ENCODE results near the gene LGR4.

Gene LGR4

GRCh38 chr11:27361649-27362431, 110.8 kb downstream of the LGR4 start:
- Histone ChIP-seq H3K79me2 (ENCODE audit: control insufficient read depth, insufficient read depth, low read length, unreplicated experiment) (no peaks in the 10 kb centered on the region), H2AFZ (ENCODE audit: low read length, unreplicated experiment) (peak overlapping the region; percentile 34), H3K36me3 (ENCODE audit: insufficient read depth, low read length) (no peaks in the 10 kb centered on the region), H3K4me1 (ENCODE audit: control insufficient read depth, insufficient read depth, low read length, unreplicated experiment) (peaks cover 10% of the 10 kb centered on the region), H3K27me3 (ENCODE audit: insufficient read depth, low read length) (no peaks in the 10 kb centered on the region), H3K4me3 (ENCODE audit: low read depth, low read length) (peak overlapping the region; percentile 76), H3K27ac (ENCODE audit: low read depth, low read length) (no peak overlapping the region)

- Histone ChIP-seq H3K27ac (ENCODE audit: low read depth, low read length) (no peak overlapping the region), H3K36me3 (ENCODE audit: insufficient read depth, low read length) (no peaks in the 10 kb centered on the region), H3K4me3 (ENCODE audit: low read depth, low read length) (no peak overlapping the region), H3K4me1 (ENCODE audit: control insufficient read depth, insufficient read depth, low read length, unreplicated experiment) (peaks cover 7% of the 10 kb centered on the region), H3K27me3 (ENCODE audit: insufficient read depth, low read length) (no peaks in the 10 kb centered on the region), H3K79me2 (ENCODE audit: control insufficient read depth, insufficient read depth, low read length, unreplicated experiment) (no peaks in the 10 kb centered on the region), H2AFZ (ENCODE audit: low read length, unreplicated experiment) (no peak overlapping the region)
These were observed 114.3 kb downstream of the LGR4 start for GRCh38 chr11:27358296-27358695.

- H3K27me3 ChIP-seq (ENCODE audit: insufficient read depth, low read length) = no peaks in the 10 kb centered on the region
- no peak overlapping the region for H2AFZ ChIP-seq (ENCODE audit: low read length, unreplicated experiment)
- H3K79me2 ChIP-seq (ENCODE audit: control insufficient read depth, insufficient read depth, low read length, unreplicated experiment) = no peaks in the 10 kb centered on the region
- peaks cover 7% of the 10 kb centered on the region for H3K4me1 ChIP-seq (ENCODE audit: control insufficient read depth, insufficient read depth, low read length, unreplicated experiment)
- no peak overlapping the region for H3K27ac ChIP-seq (ENCODE audit: low read depth, low read length)
- H3K36me3 ChIP-seq (ENCODE audit: insufficient read depth, low read length) = no peaks in the 10 kb centered on the region
- H3K4me3 ChIP-seq (ENCODE audit: low read depth, low read length) = no peak overlapping the region
These were observed 115.3 kb downstream of the LGR4 start for GRCh38 chr11:27357250-27357649.

GRCh38 chr11:27356624-27357222, 115.9 kb downstream of the LGR4 start:
- Histone ChIP-seq H3K4me1 (ENCODE audit: control insufficient read depth, insufficient read depth, low read length, unreplicated experiment) (peaks cover 3% of the 10 kb centered on the region), H2AFZ (ENCODE audit: low read length, unreplicated experiment) (no peak overlapping the region), H3K27ac (ENCODE audit: low read depth, low read length) (no peak overlapping the region)

GRCh38 chr11:27355575-27356104, 117.0 kb downstream of the LGR4 start:
- no peaks in the 10 kb centered on the region for H3K79me2 ChIP-seq (ENCODE audit: control insufficient read depth, insufficient read depth, low read length, unreplicated experiment)
- H3K27me3 ChIP-seq (ENCODE audit: insufficient read depth, low read length) = no peaks in the 10 kb centered on the region
- H3K4me3 ChIP-seq (ENCODE audit: low read depth, low read length) = no peak overlapping the region
- H3K4me1 ChIP-seq (ENCODE audit: control insufficient read depth, insufficient read depth, low read length, unreplicated experiment) = peaks cover 3% of the 10 kb centered on the region
- no peak overlapping the region for H2AFZ ChIP-seq (ENCODE audit: low read length, unreplicated experiment)
- H3K36me3 ChIP-seq (ENCODE audit: insufficient read depth, low read length) = no peaks in the 10 kb centered on the region
- no peak overlapping the region for H3K27ac ChIP-seq (ENCODE audit: low read depth, low read length)

More at GRCh38 chr11:27356624-27357222, 115.9 kb downstream of the LGR4 start:
- Histone ChIP-seq H3K27me3 (ENCODE audit: insufficient read depth, low read length) (no peaks in the 10 kb centered on the region), H3K4me3 (ENCODE audit: low read depth, low read length) (no peak overlapping the region), H3K79me2 (ENCODE audit: control insufficient read depth, insufficient read depth, low read length, unreplicated experiment) (no peaks in the 10 kb centered on the region), H3K36me3 (ENCODE audit: insufficient read depth, low read length) (no peaks in the 10 kb centered on the region)

GRCh38 chr11:27354359-27354965, 118.1 kb downstream of the LGR4 start:
- H3K36me3 ChIP-seq (ENCODE audit: insufficient read depth, low read length) = peaks cover 5% of the 10 kb centered on the region; the same call in 1 of the 2 replicates
- H3K79me2 ChIP-seq (ENCODE audit: control insufficient read depth, insufficient read depth, low read length, unreplicated experiment) = no peaks in the 10 kb centered on the region
- H3K27ac ChIP-seq (ENCODE audit: low read depth, low read length) = no peak overlapping the region
- H2AFZ ChIP-seq (ENCODE audit: low read length, unreplicated experiment) = no peak overlapping the region
- no peak overlapping the region for H3K4me3 ChIP-seq (ENCODE audit: low read depth, low read length)
- peaks cover 3% of the 10 kb centered on the region for H3K4me1 ChIP-seq (ENCODE audit: control insufficient read depth, insufficient read depth, low read length, unreplicated experiment)
- no peaks in the 10 kb centered on the region for H3K27me3 ChIP-seq (ENCODE audit: insufficient read depth, low read length)

GRCh38 chr11:27353593-27354358, 118.8 kb downstream of the LGR4 start:
- Histone ChIP-seq H3K4me3 (ENCODE audit: low read depth, low read length) (no peak overlapping the region), H3K4me1 (ENCODE audit: control insufficient read depth, insufficient read depth, low read length, unreplicated experiment) (peaks cover 3% of the 10 kb centered on the region), H3K27ac (ENCODE audit: low read depth, low read length) (no peak overlapping the region), H3K36me3 (ENCODE audit: insufficient read depth, low read length) (peaks cover 5% of the 10 kb centered on the region; the same call in 1 of the 2 replicates), H2AFZ (ENCODE audit: low read length, unreplicated experiment) (no peak overlapping the region), H3K27me3 (ENCODE audit: insufficient read depth, low read length) (no peaks in the 10 kb centered on the region), H3K79me2 (ENCODE audit: control insufficient read depth, insufficient read depth, low read length, unreplicated experiment) (no peaks in the 10 kb centered on the region)

- no peak overlapping the region for H2AFZ ChIP-seq (ENCODE audit: low read length, unreplicated experiment)
- no peaks in the 10 kb centered on the region for H3K79me2 ChIP-seq (ENCODE audit: control insufficient read depth, insufficient read depth, low read length, unreplicated experiment)
- peaks cover 3% of the 10 kb centered on the region for H3K4me1 ChIP-seq (ENCODE audit: control insufficient read depth, insufficient read depth, low read length, unreplicated experiment)
- H3K4me3 ChIP-seq (ENCODE audit: low read depth, low read length) = no peak overlapping the region
- H3K27me3 ChIP-seq (ENCODE audit: insufficient read depth, low read length) = no peaks in the 10 kb centered on the region
- peaks cover 5% of the 10 kb centered on the region; the same call in 1 of the 2 replicates for H3K36me3 ChIP-seq (ENCODE audit: insufficient read depth, low read length)
- H3K27ac ChIP-seq (ENCODE audit: low read depth, low read length) = no peak overlapping the region
These were observed 119.8 kb downstream of the LGR4 start for GRCh38 chr11:27352781-27353180.

GRCh38 chr11:27350511-27350910, 122.1 kb downstream of the LGR4 start:
- Histone ChIP-seq H3K4me1 (ENCODE audit: control insufficient read depth, insufficient read depth, low read length, unreplicated experiment) (peaks cover 3% of the 10 kb centered on the region), H3K36me3 (ENCODE audit: insufficient read depth, low read length) (peaks cover 5% of the 10 kb centered on the region; the same call in 1 of the 2 replicates), H3K4me3 (ENCODE audit: low read depth, low read length) (no peak overlapping the region), H2AFZ (ENCODE audit: low read length, unreplicated experiment) (no peak overlapping the region), H3K27me3 (ENCODE audit: insufficient read depth, low read length) (no peaks in the 10 kb centered on the region), H3K79me2 (ENCODE audit: control insufficient read depth, insufficient read depth, low read length, unreplicated experiment) (no peaks in the 10 kb centered on the region), H3K27ac (ENCODE audit: low read depth, low read length) (no peak overlapping the region)

- no peaks in the 10 kb centered on the region for H3K27me3 ChIP-seq (ENCODE audit: insufficient read depth, low read length)
- no peak overlapping the region for H2AFZ ChIP-seq (ENCODE audit: low read length, unreplicated experiment)
- H3K79me2 ChIP-seq (ENCODE audit: control insufficient read depth, insufficient read depth, low read length, unreplicated experiment) = no peaks in the 10 kb centered on the region
- H3K36me3 ChIP-seq (ENCODE audit: insufficient read depth, low read length) = peaks cover 5% of the 10 kb centered on the region; the same call in 1 of the 2 replicates
- H3K4me3 ChIP-seq (ENCODE audit: low read depth, low read length) = no peak overlapping the region
- no peak overlapping the region for H3K27ac ChIP-seq (ENCODE audit: low read depth, low read length)
- H3K4me1 ChIP-seq (ENCODE audit: control insufficient read depth, insufficient read depth, low read length, unreplicated experiment) = peaks cover 3% of the 10 kb centered on the region
These were observed 122.7 kb downstream of the LGR4 start for GRCh38 chr11:27349919-27350318.

All from ACC112 (cell line).